ENCODE results near the gene SCYGR8.
"Not testable (repeated sequence)": the region's sequence is repeated elsewhere in the genome, so short reads cannot be mapped to it uniquely, and the experiment has no call there.

The SCYGR8 gene

GRCh38 chr2:227724394-227725039, 21.2 kb upstream of the SCYGR8 start, which contains the start of gene SCYGR6:
Gene SCYGR6 (minus strand): TSS chr2:227724757. CDS start chr2:227724757, 0 bp downstream.
- Histone ChIP-seq H3K36me3 (ENCODE audit: control insufficient read depth, low read length) (no peaks in the 10 kb centered on the region), H3K4me3 (ENCODE audit: low read length) (no peak within 1 kb of the TSS), H3K27ac (ENCODE audit: low read depth, low read length) (no peak within 1 kb of the TSS), H3F3A (ENCODE audit: control insufficient read depth, insufficient read depth) (no peaks in the 10 kb centered on the region), H4K20me1 (ENCODE audit: control insufficient read depth, insufficient read depth, low read depth, low read length) (no peaks in the 10 kb centered on the region), H3K4me2 (ENCODE audit: low read length) (no peak within 1 kb of the TSS), H3K79me2 (ENCODE audit: control insufficient read depth, low read length) (no peaks in the 10 kb centered on the region), H3K9me2 (replicated peaks; ENCODE audit: control insufficient read depth, low read length) (no peaks in the 10 kb centered on the region), H3K4me1 (ENCODE audit: control insufficient read depth, low read length) (no peaks in the 10 kb centered on the region), H3K9me3 (ENCODE audit: control insufficient read depth, insufficient read depth, low read length) (no peaks in the 10 kb centered on the region), H3K27me3 (ENCODE audit: control insufficient read depth, low read length) (no peaks in the 10 kb centered on the region)
- no peak for TF ChIP-seq EZH2phosphoT487 (IDR thresholded peaks at IDR 0.05; ENCODE audit: borderline replicate concordance, low read length)
- no peak for TF ChIP-seq CTCF (IDR thresholded peaks at IDR 0.05; ENCODE audit: low read depth, low read length, poor library complexity, severe bottlenecking)

GRCh38 chr2:227728035-227728434, 17.7 kb upstream of the SCYGR8 start, which contains the start of gene SCYGR7:
Gene SCYGR7 (plus strand): TSS chr2:227728335. CDS start chr2:227728335, 0 bp downstream.
- H3F3A ChIP-seq (ENCODE audit: control insufficient read depth, insufficient read depth): no peaks in the 10 kb centered on the region
- no peak within 1 kb of the TSS for H3K27ac ChIP-seq (ENCODE audit: low read depth, low read length)
- TF ChIP-seq EZH2phosphoT487 (IDR thresholded peaks at IDR 0.05; ENCODE audit: borderline replicate concordance, low read length) (no peak), CTCF (IDR thresholded peaks at IDR 0.05; ENCODE audit: low read depth, low read length, poor library complexity, severe bottlenecking) (no peak)

GRCh38 chr2:227739351-227739750, 6.3 kb upstream of the SCYGR8 start:
- H3K9me3 ChIP-seq (ENCODE audit: control insufficient read depth, insufficient read depth, low read length): no peaks in the 10 kb centered on the region
- no peaks in the 10 kb centered on the region for H3K4me1 ChIP-seq (ENCODE audit: control insufficient read depth, low read length)
- no peaks in the 10 kb centered on the region for H3F3A ChIP-seq (ENCODE audit: control insufficient read depth, insufficient read depth)
- H3K27ac ChIP-seq (ENCODE audit: low read depth, low read length): no peak overlapping the region
- no peaks in the 10 kb centered on the region for H3K36me3 ChIP-seq (ENCODE audit: control insufficient read depth, low read length)
- no peak overlapping the region for H3K4me2 ChIP-seq (ENCODE audit: low read length)
- TF ChIP-seq EZH2phosphoT487 (IDR thresholded peaks at IDR 0.05; ENCODE audit: borderline replicate concordance, low read length): no peak
- no peak for TF ChIP-seq CTCF (IDR thresholded peaks at IDR 0.05; ENCODE audit: low read depth, low read length, poor library complexity, severe bottlenecking)
- H3K27me3 ChIP-seq (ENCODE audit: control insufficient read depth, low read length): no peaks in the 10 kb centered on the region
- H3K9me2 ChIP-seq (replicated peaks; ENCODE audit: control insufficient read depth, low read length): no peaks in the 10 kb centered on the region
- H4K20me1 ChIP-seq (ENCODE audit: control insufficient read depth, insufficient read depth, low read depth, low read length): no peaks in the 10 kb centered on the region
- no peak overlapping the region for H3K4me3 ChIP-seq (ENCODE audit: low read length)
- H3K79me2 ChIP-seq (ENCODE audit: control insufficient read depth, low read length): no peaks in the 10 kb centered on the region

More at GRCh38 chr2:227728035-227728434, 17.7 kb upstream of the SCYGR8 start, which contains the start of gene SCYGR7:
- Histone ChIP-seq H3K79me2 (ENCODE audit: control insufficient read depth, low read length) (no peaks in the 10 kb centered on the region), H3K9me3 (ENCODE audit: control insufficient read depth, insufficient read depth, low read length) (no peaks in the 10 kb centered on the region), H3K9me2 (replicated peaks; ENCODE audit: control insufficient read depth, low read length) (no peaks in the 10 kb centered on the region), H3K4me2 (ENCODE audit: low read length) (no peak within 1 kb of the TSS), H3K4me3 (ENCODE audit: low read length) (no peak within 1 kb of the TSS), H3K27me3 (ENCODE audit: control insufficient read depth, low read length) (no peaks in the 10 kb centered on the region), H4K20me1 (ENCODE audit: control insufficient read depth, insufficient read depth, low read depth, low read length) (no peaks in the 10 kb centered on the region), H3K4me1 (ENCODE audit: control insufficient read depth, low read length) (no peaks in the 10 kb centered on the region), H3K36me3 (ENCODE audit: control insufficient read depth, low read length) (no peaks in the 10 kb centered on the region)

- H3K27me3 ChIP-seq (ENCODE audit: control insufficient read depth, low read length); H3F3A ChIP-seq (ENCODE audit: control insufficient read depth, insufficient read depth); H4K20me1 ChIP-seq (ENCODE audit: control insufficient read depth, insufficient read depth, low read depth, low read length); H3K27ac ChIP-seq (ENCODE audit: low read depth, low read length); H3K9me2 ChIP-seq (replicated peaks; ENCODE audit: control insufficient read depth, low read length); H3K9me3 ChIP-seq (ENCODE audit: control insufficient read depth, insufficient read depth, low read length); H3K4me1 ChIP-seq (ENCODE audit: control insufficient read depth, low read length); H3K4me3 ChIP-seq (ENCODE audit: low read length); H3K36me3 ChIP-seq (ENCODE audit: control insufficient read depth, low read length); H3K79me2 ChIP-seq (ENCODE audit: control insufficient read depth, low read length); H3K4me2 ChIP-seq (ENCODE audit: low read length): not testable (repeated sequence)
These were observed 5.0 kb upstream of the SCYGR8 start for GRCh38 chr2:227740705-227741104.

Data from DOHH2 (cell line).